Measurements from ENCODE around the gene EXOC5. TPM values are rescaled to one million over a fixed set of nuclear protein-coding genes. Genes with fewer than 3 reads are reported as not detected.

Gene EXOC5
- total RNA-seq, 4 donors from 2014 or later, result 31.4 to 38.5 (median 38.0) TPM

GRCh38 chr14:57299511-57299910, 30.8 kb upstream of the EXOC5 start:
- DNase-seq, result no peak
- 71 to 75% methylated on average over 3 of the region's 3 CpGs for WGBS, 2 donors
- no peak overlapping the region for H3K27ac ChIP-seq
- no peaks in the 10 kb centered on the region for H3K4me1 ChIP-seq
- no peaks in the 10 kb centered on the region for H3K9me3 ChIP-seq
- intact Hi-C loops (cut with DNase I), result no loop called here
- no peak overlapping the region for H3K4me3 ChIP-seq
- TF ChIP-seq, protein P1, sequence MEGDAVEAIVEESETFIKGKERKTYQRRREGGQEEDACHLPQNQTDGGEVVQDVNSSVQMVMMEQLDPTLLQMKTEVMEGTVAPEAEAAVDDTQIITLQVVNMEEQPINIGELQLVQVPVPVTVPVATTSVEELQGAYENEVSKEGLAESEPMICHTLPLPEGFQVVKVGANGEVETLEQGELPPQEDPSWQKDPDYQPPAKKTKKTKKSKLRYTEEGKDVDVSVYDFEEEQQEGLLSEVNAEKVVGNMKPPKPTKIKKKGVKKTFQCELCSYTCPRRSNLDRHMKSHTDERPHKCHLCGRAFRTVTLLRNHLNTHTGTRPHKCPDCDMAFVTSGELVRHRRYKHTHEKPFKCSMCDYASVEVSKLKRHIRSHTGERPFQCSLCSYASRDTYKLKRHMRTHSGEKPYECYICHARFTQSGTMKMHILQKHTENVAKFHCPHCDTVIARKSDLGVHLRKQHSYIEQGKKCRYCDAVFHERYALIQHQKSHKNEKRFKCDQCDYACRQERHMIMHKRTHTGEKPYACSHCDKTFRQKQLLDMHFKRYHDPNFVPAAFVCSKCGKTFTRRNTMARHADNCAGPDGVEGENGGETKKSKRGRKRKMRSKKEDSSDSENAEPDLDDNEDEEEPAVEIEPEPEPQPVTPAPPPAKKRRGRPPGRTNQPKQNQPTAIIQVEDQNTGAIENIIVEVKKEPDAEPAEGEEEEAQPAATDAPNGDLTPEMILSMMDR (IDR thresholded peaks at IDR 0.05), result no peak
- no peak for TF ChIP-seq POLR2A (IDR thresholded peaks at IDR 0.05)
- no peaks in the 10 kb centered on the region for H3K36me3 ChIP-seq
- H3K27me3 ChIP-seq, result peaks cover 0 to 7% (median 0%) of the 10 kb centered on the region in 4 donors

- DNase-seq, result no peak
- TF ChIP-seq POLR2A (IDR thresholded peaks at IDR 0.05), result no peak
- TF ChIP-seq, protein P1 (IDR thresholded peaks at IDR 0.05), result no peak
- WGBS, 2 donors, result 69 to 84% methylated on average over 4 of the region's 4 CpGs
- Histone ChIP-seq H3K4me1 (no peaks in the 10 kb centered on the region), H3K9me3 (no peaks in the 10 kb centered on the region), H3K4me3 (no peak overlapping the region), H3K36me3 (no peaks in the 10 kb centered on the region), H3K27me3 (no peaks in the 10 kb centered on the region), H3K27ac (no peak overlapping the region)
- intact Hi-C loops (cut with DNase I), result no loop called here
These were observed 29.1 kb upstream of the EXOC5 start for GRCh38 chr14:57297852-57298251.

GRCh38 chr14:57295239-57295638, 26.5 kb upstream of the EXOC5 start:
- Histone ChIP-seq H3K4me1 (no peaks in the 10 kb centered on the region), H3K27me3 (no peaks in the 10 kb centered on the region), H3K36me3 (peaks cover 0 to 20% (median 0%) of the 10 kb centered on the region in 3 donors), H3K27ac (no peak overlapping the region), H3K4me3 (no peak overlapping the region), H3K9me3 (no peaks in the 10 kb centered on the region)
- TF ChIP-seq, protein P1 (IDR thresholded peaks at IDR 0.05), result no peak
- TF ChIP-seq POLR2A (IDR thresholded peaks at IDR 0.05), result no peak
- intact Hi-C loops (cut with DNase I), result no loop called here
- no peak for DNase-seq
- 35% methylated on average over 1 of the region's 1 CpG for WGBS, 2 donors

DNA sequence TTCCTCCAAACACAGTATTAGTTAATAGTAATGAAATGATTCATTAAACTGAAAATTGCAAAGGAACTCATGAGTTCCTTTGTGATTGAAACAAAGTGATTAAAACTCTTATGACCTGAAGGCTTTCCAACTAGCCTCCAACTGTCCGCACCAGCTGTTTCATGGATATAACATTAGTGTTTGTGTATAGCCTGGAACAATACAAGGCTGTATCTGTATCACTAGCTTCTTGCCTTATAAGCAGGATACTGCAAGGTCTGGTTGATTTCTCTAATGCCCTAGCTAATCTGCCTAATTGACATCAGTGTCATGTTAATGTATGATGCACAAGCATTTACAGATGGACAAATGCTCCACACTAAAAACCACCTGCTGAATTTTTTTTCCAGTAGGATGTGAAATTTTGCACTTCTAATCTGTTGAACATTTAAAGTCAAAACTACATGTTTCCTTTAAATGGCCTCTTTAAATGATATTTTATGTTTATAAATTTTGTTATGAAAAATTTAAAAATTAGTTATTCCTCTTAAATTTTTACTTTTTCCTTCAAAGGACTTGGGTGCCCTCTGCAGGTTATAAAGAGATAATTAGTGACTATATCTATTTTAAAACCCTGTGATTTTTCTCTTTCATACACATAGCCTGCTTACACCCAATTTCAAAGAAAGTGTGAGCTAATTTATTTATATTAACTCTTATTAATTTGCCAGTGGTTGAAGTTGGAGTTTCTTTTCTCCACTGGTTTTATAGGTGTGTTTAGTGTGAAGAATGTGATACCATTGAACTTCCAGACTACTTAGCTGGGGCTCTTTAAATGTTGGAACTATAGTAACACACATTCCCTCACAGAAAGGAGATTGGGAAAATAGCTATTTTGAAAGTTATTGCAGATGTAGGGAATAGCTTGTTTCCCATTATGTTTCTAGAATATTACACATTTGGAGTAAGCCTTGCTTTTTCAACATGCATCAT, 25.4 kb upstream of the EXOC5 start:
- 91 to 95% methylated on average over 1 of the region's 1 CpG for WGBS, 2 donors
- H3K27ac ChIP-seq, result no peak overlapping the region
- H3K4me1 ChIP-seq, result no peaks in the 10 kb centered on the region
- no peaks in the 10 kb centered on the region for H3K9me3 ChIP-seq
- DNase-seq, result no peak
- no peak overlapping the region for H3K4me3 ChIP-seq
- TF ChIP-seq POLR2A (IDR thresholded peaks at IDR 0.05), result no peak
- TF ChIP-seq, protein P1 (IDR thresholded peaks at IDR 0.05), result no peak
- intact Hi-C loops (cut with DNase I), result no loop called here
- H3K27me3 ChIP-seq, result no peaks in the 10 kb centered on the region
- H3K36me3 ChIP-seq, result peaks cover 0 to 31% (median under 1%) of the 10 kb centered on the region in 3 donors
